Panc1 (cell line): Measurements from ENCODE around the gene MEMO1. TPM values are rescaled to one million over a fixed set of nuclear protein-coding genes. Genes with fewer than 3 reads are reported as not detected.
"Not testable (repeated sequence)": the region's sequence is repeated elsewhere in the genome, so short reads cannot be mapped to it uniquely, and the experiment has no call there.

Experiments used
- ATAC-seq: fragments of 200-7000 bp; cut with Tn5 transposase; 2 replicates; pipeline ENCODE4 v1.9.1; 2020; ENCODE audit warnings: mild to moderate bottlenecking, moderate library complexity
- BruUV-seq: library from RNA; stranded (reverse); fragments of 400-500 nt; replicated peaks from 2 replicates; lab custom pipeline; 2021; lab: Mats Ljungman, UMichigan
- CTCF ChIA-PET: fragments of 300-600 bp; sonication (Branson Sonifier 250); formaldehyde crosslinking; loops from one replicate; lab custom pipeline; 2022; ENCODE audit warnings: antibody characterized with exemption; lab: Charles Lee
- POLR2A ChIA-PET: fragments of 300-600 bp; sonication (Branson Sonifier 250); formaldehyde crosslinking; loops from one replicate; lab custom pipeline; 2022; ENCODE audit warnings: antibody characterized with exemption; lab: Charles Lee
- DNase-seq: peaks from one replicate; pipeline ENCODE4 v3.0.0-alpha.2; 2010; ENCODE audit warnings: low read depth, low spot score
- H3K27ac ChIP-seq: 2 replicates; pipeline ENCODE4 v1.5.1; 2011; ENCODE audit warnings: mild to moderate bottlenecking, low read length, inconsistent platforms
- H3K27me3 ChIP-seq: fragments of 200-500 bp; sonication (Bioruptor generic); 2 replicates; pipeline ENCODE4 v1.6.0; 2014; ENCODE audit warnings: low read length, inconsistent platforms; ENCODE audit not compliant: control insufficient read depth, insufficient read depth
- H3K36me3 ChIP-seq: fragments of 200-500 bp; sonication (Bioruptor generic); 2 replicates; pipeline ENCODE4 v1.5.1; 2014; ENCODE audit warnings: inconsistent platforms, mild to moderate bottlenecking, low read length, moderate library complexity; ENCODE audit not compliant: control insufficient read depth, insufficient read depth
- H3K4me1 ChIP-seq: 2 replicates; pipeline ENCODE4 v1.5.1; 2011; ENCODE audit warnings: inconsistent platforms, mild to moderate bottlenecking, low read length, moderate library complexity; ENCODE audit not compliant: control insufficient read depth, insufficient read depth
- H3K4me3 ChIP-seq, 2 experiments: 2 replicates each; pipeline ENCODE4 v1.5.1; 2011 to 2012; ENCODE audit warnings: low read depth in 2 of 2, low read length in 2 of 2, mild to moderate bottlenecking in 2 of 2, inconsistent platforms in 1 of 2, moderate library complexity in 1 of 2
- H3K9me3 ChIP-seq: fragments of 200-500 bp; sonication (Bioruptor generic); 2 replicates; pipeline ENCODE4 v1.5.1; 2014; ENCODE audit warnings: low read depth, mild to moderate bottlenecking, inconsistent platforms, low read length, moderate library complexity; ENCODE audit not compliant: control insufficient read depth, insufficient read depth
- POLR2AphosphoS5 ChIP-seq: IDR thresholded peaks from 2 replicates; pipeline ENCODE4 v1.6.1; 2012; ENCODE audit warnings: mild to moderate bottlenecking, low read depth, low read length, moderate library complexity
- REST ChIP-seq, 2 experiments: IDR thresholded peaks; 2 replicates each; pipeline ENCODE4 v1.6.1; 2011 to 2012; ENCODE audit warnings: low read depth in 2 of 2, control low read depth in 1 of 2, low read length in 1 of 2, mild to moderate bottlenecking in 1 of 2, moderate library complexity in 1 of 2; ENCODE audit not compliant: insufficient read depth in 1 of 2
- SIN3A ChIP-seq: IDR thresholded peaks from 2 replicates; pipeline ENCODE4 v1.6.1; 2012; ENCODE audit warnings: low read depth, mild to moderate bottlenecking, low read length, moderate library complexity, borderline replicate concordance; ENCODE audit not compliant: insufficient read depth
- TCF7L2 ChIP-seq: IDR thresholded peaks from 2 replicates; pipeline ENCODE4 v1.6.1; 2011; ENCODE audit warnings: mild to moderate bottlenecking, low read depth, low read length, inconsistent platforms
- in situ Hi-C: cut with HindIII; loops from 2 replicates; pipeline ENCODE4 v1.10.0; 2016; ENCODE audit warnings: low sequenced_read_pairs, low pct_unique_long_range_greater_than_20kb
- intact Hi-C: fragments of 100-400 bp; cut with micrococcal nuclease; formaldehyde crosslinking; loops from one replicate; pipeline ENCODE4 v1.10.0; 2022; ENCODE audit not compliant: unreplicated experiment
- total RNA-seq: library from RNA; stranded (reverse); gene quantifications from one replicate; pipeline ENCODE4 v1.2.1, GENCODE V29; 2021; ENCODE audit not compliant: unreplicated experiment
- TF ChIP-seq, protein P1 (sequence below): fragments of 450-650 bp; IDR thresholded peaks from 2 replicates; pipeline ENCODE4 v1.5.1; 2017; ENCODE audit warnings: mild to moderate bottlenecking

The MEMO1 gene
- total RNA-seq, 1 experiment from 2014 or later, result 60.8 TPM

DNA sequence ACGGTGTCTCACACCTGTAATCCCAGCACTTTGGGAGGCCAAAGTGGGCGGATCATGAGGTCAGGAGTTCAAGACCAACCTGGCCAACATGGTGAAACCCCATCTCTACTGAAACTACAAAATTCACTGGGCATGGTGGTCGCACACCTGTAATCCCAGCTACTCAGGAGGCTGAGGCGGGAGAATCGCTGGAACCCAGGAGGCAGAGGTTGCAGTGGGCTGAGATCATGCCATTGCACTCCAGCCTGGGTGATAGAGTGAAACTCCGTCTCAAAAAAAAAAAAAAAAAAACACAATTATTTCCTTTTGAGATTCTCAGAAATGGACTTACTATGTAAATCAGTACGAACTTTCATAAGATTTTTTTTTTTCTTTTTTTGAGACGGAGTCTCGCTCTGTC is 57.7 kb downstream of the MEMO1 start:
- H3K36me3 ChIP-seq, in situ Hi-C loops, DNase-seq, H3K27ac ChIP-seq, intact Hi-C loops, ATAC-seq, H3K9me3 ChIP-seq, H3K4me3 ChIP-seq, POLR2A ChIA-PET, CTCF ChIA-PET, BruUV-seq, H3K27me3 ChIP-seq, H3K4me1 ChIP-seq: not testable (repeated sequence)

- TF ChIP-seq, protein P1, sequence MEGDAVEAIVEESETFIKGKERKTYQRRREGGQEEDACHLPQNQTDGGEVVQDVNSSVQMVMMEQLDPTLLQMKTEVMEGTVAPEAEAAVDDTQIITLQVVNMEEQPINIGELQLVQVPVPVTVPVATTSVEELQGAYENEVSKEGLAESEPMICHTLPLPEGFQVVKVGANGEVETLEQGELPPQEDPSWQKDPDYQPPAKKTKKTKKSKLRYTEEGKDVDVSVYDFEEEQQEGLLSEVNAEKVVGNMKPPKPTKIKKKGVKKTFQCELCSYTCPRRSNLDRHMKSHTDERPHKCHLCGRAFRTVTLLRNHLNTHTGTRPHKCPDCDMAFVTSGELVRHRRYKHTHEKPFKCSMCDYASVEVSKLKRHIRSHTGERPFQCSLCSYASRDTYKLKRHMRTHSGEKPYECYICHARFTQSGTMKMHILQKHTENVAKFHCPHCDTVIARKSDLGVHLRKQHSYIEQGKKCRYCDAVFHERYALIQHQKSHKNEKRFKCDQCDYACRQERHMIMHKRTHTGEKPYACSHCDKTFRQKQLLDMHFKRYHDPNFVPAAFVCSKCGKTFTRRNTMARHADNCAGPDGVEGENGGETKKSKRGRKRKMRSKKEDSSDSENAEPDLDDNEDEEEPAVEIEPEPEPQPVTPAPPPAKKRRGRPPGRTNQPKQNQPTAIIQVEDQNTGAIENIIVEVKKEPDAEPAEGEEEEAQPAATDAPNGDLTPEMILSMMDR, result no peak
- TF ChIP-seq SIN3A, result no peak
- no peak for TF ChIP-seq REST (IDR thresholded peaks at IDR 0.05; ENCODE audit: insufficient read depth in 1 of 2, low read depth in 2 of 2, low read length in 1 of 2)
- no peak for TF ChIP-seq TCF7L2
- no peak for TF ChIP-seq POLR2AphosphoS5
- BruUV-seq, result no TSS peak
- Histone ChIP-seq H3K27ac (no peak overlapping the region), H3K4me3 (no peak overlapping the region), H3K4me1 (no peaks in the 10 kb centered on the region), H3K36me3 (no peaks in the 10 kb centered on the region), H3K27me3 (no peaks in the 10 kb centered on the region), H3K9me3 (no peaks in the 10 kb centered on the region)
- POLR2A ChIA-PET, result no interaction called here
- ATAC-seq, result no peak
- in situ Hi-C loops, result no loop called here
- CTCF ChIA-PET, result no interaction called here
- intact Hi-C loops, result no loop called here
- no peak for DNase-seq
Measured at GRCh38 chr2:31950946-31951562, 59.8 kb downstream of the MEMO1 start.

DNA sequence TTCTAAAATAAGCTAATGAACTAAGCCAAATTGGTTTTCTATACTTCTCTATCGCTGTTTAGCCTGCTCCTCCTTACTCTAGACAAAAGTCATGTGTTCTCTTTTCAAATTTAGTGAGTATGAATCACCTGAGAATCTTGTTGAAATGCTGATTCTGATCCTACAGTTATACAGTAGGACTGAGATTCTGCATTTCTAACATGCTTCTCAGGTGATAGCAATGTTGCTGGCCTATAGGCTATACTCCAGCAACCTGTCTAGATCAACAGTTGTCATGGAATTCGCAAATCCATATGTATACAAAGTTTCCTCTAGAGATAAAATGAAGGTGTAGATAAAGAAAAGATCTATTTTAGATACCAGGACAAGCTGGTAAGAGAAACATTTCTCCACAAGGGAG is 62.9 kb downstream of the MEMO1 start:
- no peak overlapping the region for H3K27ac ChIP-seq

More for the DNA sequence above, 62.9 kb downstream of the MEMO1 start:
- no peak overlapping the region for H3K4me3 ChIP-seq
- no peaks in the 10 kb centered on the region for H3K27me3 ChIP-seq
- no peak for DNase-seq
- H3K36me3 ChIP-seq, result no peaks in the 10 kb centered on the region
- no TSS peak for BruUV-seq
- no peak for TF ChIP-seq SIN3A
- no peak for TF ChIP-seq TCF7L2
- intact Hi-C loops, result no loop called here
- ChIA-PET CTCF (no interaction called here), POLR2A (no interaction called here)
- in situ Hi-C loops, result no loop called here
- H3K9me3 ChIP-seq, result no peaks in the 10 kb centered on the region
- no peak for ATAC-seq
- peaks cover 10% of the 10 kb centered on the region for H3K4me1 ChIP-seq
